ENCODE data around the gene TEKT5. TPM values are rescaled to one million over a fixed set of nuclear protein-coding genes. Genes with fewer than 3 reads are reported as not detected.

TEKT5 gene
- total RNA-seq, 3 donors from 2014 or later = not detected

- Histone ChIP-seq H3K27me3 (no peaks in the 10 kb centered on the region), H3K27ac (no peak overlapping the region), H3K9me3 (no peaks in the 10 kb centered on the region), H3K36me3 (no peaks in the 10 kb centered on the region), H3K4me3 (no peak overlapping the region), H3K4me1 (peaks cover 0 to 2% of the 10 kb centered on the region in 2 donors)
- DNase-seq (ENCODE audit: low spot score in 2 of 2) = no peak
- TF ChIP-seq POLR2A (IDR thresholded peaks at IDR 0.05) = no peak
- TF ChIP-seq POLR2AphosphoS5 (IDR thresholded peaks at IDR 0.05) = no peak
- no peak for TF ChIP-seq CTCF (IDR thresholded peaks at IDR 0.05)
- intact Hi-C loops (cut with DNase I; ENCODE audit: low total_unique reads) = no loop called here
These were observed 97.5 kb downstream of the TEKT5 start for GRCh38 chr16:10597187-10597601.

- H3K4me3 ChIP-seq = peak overlapping the region in 1 of 3 donors; percentile 15
- H3K4me1 ChIP-seq = no peaks in the 10 kb centered on the region
- TF ChIP-seq POLR2AphosphoS5 (IDR thresholded peaks at IDR 0.05) (peak in 1 of 3 donors; percentile 52), POLR2A (IDR thresholded peaks at IDR 0.05) (no peak)
- intact Hi-C loops (cut with DNase I; ENCODE audit: low total_unique reads) = no loop called here
- H3K27ac ChIP-seq = no peak overlapping the region
- H3K9me3 ChIP-seq = no peaks in the 10 kb centered on the region
- no peaks in the 10 kb centered on the region for H3K36me3 ChIP-seq
- peak; percentile 70 to 81 for DNase-seq (ENCODE audit: low spot score in 2 of 2)
- H3K27me3 ChIP-seq = no peaks in the 10 kb centered on the region
These were observed 100.3 kb downstream of the TEKT5 start for GRCh38 chr16:10594312-10594950.

GRCh38 chr16:10592611-10593010 is 102.1 kb downstream of the TEKT5 start:
- H3K9me3 ChIP-seq = no peaks in the 10 kb centered on the region
- intact Hi-C loops (cut with DNase I; ENCODE audit: low total_unique reads) = no loop called here
- no peak for DNase-seq (ENCODE audit: low spot score in 2 of 2)
- H3K27ac ChIP-seq = no peak overlapping the region
- no peaks in the 10 kb centered on the region for H3K36me3 ChIP-seq
- H3K4me3 ChIP-seq = no peak overlapping the region
- TF ChIP-seq CTCF (IDR thresholded peaks at IDR 0.05) (no peak), POLR2AphosphoS5 (IDR thresholded peaks at IDR 0.05) (no peak), POLR2A (IDR thresholded peaks at IDR 0.05) (no peak)
- H3K4me1 ChIP-seq = no peaks in the 10 kb centered on the region
- no peaks in the 10 kb centered on the region for H3K27me3 ChIP-seq

- H3K4me3 ChIP-seq = no peak overlapping the region
- intact Hi-C loops (cut with DNase I; ENCODE audit: low total_unique reads) = no loop called here
- no peaks in the 10 kb centered on the region for H3K4me1 ChIP-seq
- H3K36me3 ChIP-seq = no peaks in the 10 kb centered on the region
- TF ChIP-seq POLR2A (IDR thresholded peaks at IDR 0.05) = no peak
- DNase-seq (ENCODE audit: low spot score in 2 of 2) = no peak
- no peaks in the 10 kb centered on the region for H3K9me3 ChIP-seq
- H3K27ac ChIP-seq = no peak overlapping the region
- no peaks in the 10 kb centered on the region for H3K27me3 ChIP-seq
These were observed 104.4 kb downstream of the TEKT5 start for GRCh38 chr16:10590342-10590741.

GRCh38 chr16:10589109-10589508 is 105.6 kb downstream of the TEKT5 start:
- TF ChIP-seq POLR2A (IDR thresholded peaks at IDR 0.05) (no peak), CTCF (IDR thresholded peaks at IDR 0.05) (no peak), POLR2AphosphoS5 (IDR thresholded peaks at IDR 0.05) (no peak)
- intact Hi-C loops (cut with DNase I; ENCODE audit: low total_unique reads) = no loop called here
- no peak overlapping the region for H3K27ac ChIP-seq
- no peaks in the 10 kb centered on the region for H3K36me3 ChIP-seq
- H3K4me1 ChIP-seq = no peaks in the 10 kb centered on the region
- no peaks in the 10 kb centered on the region for H3K9me3 ChIP-seq
- no peak overlapping the region for H3K4me3 ChIP-seq
- H3K27me3 ChIP-seq = no peaks in the 10 kb centered on the region
- no peak for DNase-seq (ENCODE audit: low spot score in 2 of 2)

GRCh38 chr16:10587622-10588021 is 107.1 kb downstream of the TEKT5 start:
- DNase-seq (ENCODE audit: low spot score in 2 of 2) = no peak
- H3K4me3 ChIP-seq = no peak overlapping the region
- H3K27ac ChIP-seq = no peak overlapping the region
- H3K27me3 ChIP-seq = no peaks in the 10 kb centered on the region
- intact Hi-C loops (cut with DNase I; ENCODE audit: low total_unique reads) = no loop called here
- no peaks in the 10 kb centered on the region for H3K4me1 ChIP-seq
- H3K9me3 ChIP-seq = no peaks in the 10 kb centered on the region
- TF ChIP-seq POLR2AphosphoS5 (IDR thresholded peaks at IDR 0.05) (no peak), POLR2A (IDR thresholded peaks at IDR 0.05) (no peak), CTCF (IDR thresholded peaks at IDR 0.05) (no peak)
- H3K36me3 ChIP-seq = no peaks in the 10 kb centered on the region

Measured in breast epithelium (tissue), 4 donors.